ENCODE results near the gene IMMP2L.

DNA sequence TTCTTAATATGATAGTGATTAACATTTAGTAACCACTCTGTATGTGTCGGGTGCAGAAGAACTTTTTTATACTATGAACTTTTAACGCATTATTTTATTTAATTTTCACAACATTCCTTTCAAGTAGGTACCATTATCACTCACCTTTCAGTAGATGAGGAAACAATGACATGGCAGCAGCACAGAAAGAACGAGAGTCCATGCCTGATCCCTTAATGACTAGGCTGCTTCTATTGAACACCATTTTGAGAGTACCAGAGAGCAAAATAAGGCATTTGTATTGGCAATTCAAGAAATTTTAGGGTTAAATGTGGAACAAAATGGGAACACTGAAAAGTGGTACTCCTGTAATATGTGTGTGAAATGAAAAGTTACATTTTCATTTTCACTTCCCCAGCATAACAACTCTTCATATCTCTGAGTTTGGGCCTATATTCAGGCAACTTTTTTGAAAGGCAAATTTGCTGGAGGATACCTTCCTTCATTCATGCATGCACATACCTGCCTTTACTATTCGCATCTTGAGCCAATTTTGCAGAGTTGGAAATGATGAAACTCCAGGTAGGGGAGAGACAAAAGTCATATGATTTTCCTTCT is 458.5 kb downstream of the IMMP2L start:
- TF ChIP-seq, protein P1, sequence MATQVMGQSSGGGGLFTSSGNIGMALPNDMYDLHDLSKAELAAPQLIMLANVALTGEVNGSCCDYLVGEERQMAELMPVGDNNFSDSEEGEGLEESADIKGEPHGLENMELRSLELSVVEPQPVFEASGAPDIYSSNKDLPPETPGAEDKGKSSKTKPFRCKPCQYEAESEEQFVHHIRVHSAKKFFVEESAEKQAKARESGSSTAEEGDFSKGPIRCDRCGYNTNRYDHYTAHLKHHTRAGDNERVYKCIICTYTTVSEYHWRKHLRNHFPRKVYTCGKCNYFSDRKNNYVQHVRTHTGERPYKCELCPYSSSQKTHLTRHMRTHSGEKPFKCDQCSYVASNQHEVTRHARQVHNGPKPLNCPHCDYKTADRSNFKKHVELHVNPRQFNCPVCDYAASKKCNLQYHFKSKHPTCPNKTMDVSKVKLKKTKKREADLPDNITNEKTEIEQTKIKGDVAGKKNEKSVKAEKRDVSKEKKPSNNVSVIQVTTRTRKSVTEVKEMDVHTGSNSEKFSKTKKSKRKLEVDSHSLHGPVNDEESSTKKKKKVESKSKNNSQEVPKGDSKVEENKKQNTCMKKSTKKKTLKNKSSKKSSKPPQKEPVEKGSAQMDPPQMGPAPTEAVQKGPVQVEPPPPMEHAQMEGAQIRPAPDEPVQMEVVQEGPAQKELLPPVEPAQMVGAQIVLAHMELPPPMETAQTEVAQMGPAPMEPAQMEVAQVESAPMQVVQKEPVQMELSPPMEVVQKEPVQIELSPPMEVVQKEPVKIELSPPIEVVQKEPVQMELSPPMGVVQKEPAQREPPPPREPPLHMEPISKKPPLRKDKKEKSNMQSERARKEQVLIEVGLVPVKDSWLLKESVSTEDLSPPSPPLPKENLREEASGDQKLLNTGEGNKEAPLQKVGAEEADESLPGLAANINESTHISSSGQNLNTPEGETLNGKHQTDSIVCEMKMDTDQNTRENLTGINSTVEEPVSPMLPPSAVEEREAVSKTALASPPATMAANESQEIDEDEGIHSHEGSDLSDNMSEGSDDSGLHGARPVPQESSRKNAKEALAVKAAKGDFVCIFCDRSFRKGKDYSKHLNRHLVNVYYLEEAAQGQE (IDR thresholded peaks at IDR 0.05; ENCODE audit: insufficient read depth in 1 of 2, low read depth in 2 of 2, low read length in 2 of 2), result no peak
- no peak for TF ChIP-seq FOXP2 (optimal IDR thresholded peaks at IDR 0.05; ENCODE audit: borderline replicate concordance, extremely low read depth, extremely low read length, insufficient read depth)
